SU-DHL-6 (cell line): ENCODE results near the gene TSSK3.
"Not testable (repeated sequence)": the region's sequence is repeated elsewhere in the genome, so short reads cannot be mapped to it uniquely, and the experiment has no call there.

Experiments used
- H2AFZ ChIP-seq: fragments of 200-600 bp; sonication (generic); 2 replicates; pipeline ENCODE4 v1.6.1; 2014; ENCODE audit warnings: low read depth, mild to moderate bottlenecking, moderate library complexity, mixed read lengths, antibody characterized with exemption, low read length; ENCODE audit not compliant: severe bottlenecking
- H3F3A ChIP-seq: fragments of 200-600 bp; shearing (Covaris generic); 2 replicates; pipeline ENCODE4 v1.6.0; 2016; ENCODE audit warnings: antibody characterized with exemption, mild to moderate bottlenecking; ENCODE audit not compliant: insufficient read depth
- H3K27ac ChIP-seq: fragments of 200-600 bp; sonication (generic); 2 replicates; pipeline ENCODE4 v1.5.1; 2016; ENCODE audit warnings: low read depth, mild to moderate bottlenecking, low read length, moderate library complexity, mixed read lengths
- H3K27me3 ChIP-seq: fragments of 200-600 bp; sonication (generic), shearing (Covaris generic); 2 replicates; pipeline ENCODE4 v1.6.0; 2014; ENCODE audit warnings: mild to moderate bottlenecking, low read length
- H3K36me3 ChIP-seq: fragments of 200-600 bp; sonication (generic); 2 replicates; pipeline ENCODE4 v1.6.1; 2014; ENCODE audit warnings: mild to moderate bottlenecking, low read length, mixed read lengths
- H3K4me2 ChIP-seq: fragments of 300-600, 200-600 bp; shearing (Covaris generic), sonication (generic); 2 replicates; pipeline ENCODE4 v1.6.0; 2014; ENCODE audit warnings: low read length, low read depth, mild to moderate bottlenecking; ENCODE audit not compliant: poor library complexity, severe bottlenecking
- H3K4me3 ChIP-seq: fragments of 200-600 bp; sonication (generic); 2 replicates; pipeline ENCODE4 v1.5.1; 2014; ENCODE audit warnings: antibody characterized with exemption, low read length, mild to moderate bottlenecking, mixed read lengths; ENCODE audit not compliant: insufficient read depth, poor library complexity, severe bottlenecking
- H3K79me2 ChIP-seq: fragments of 200-600 bp; sonication (generic); 2 replicates; pipeline ENCODE4 v1.6.1; 2014; ENCODE audit warnings: mild to moderate bottlenecking, low read length, moderate library complexity; ENCODE audit not compliant: insufficient read depth
- H3K9ac ChIP-seq: fragments of 200-600 bp; sonication (generic); 2 replicates; pipeline ENCODE4 v1.7.0; 2014; ENCODE audit warnings: mild to moderate bottlenecking, low read length
- H3K9me2 ChIP-seq: fragments of 200-600 bp; sonication (generic); replicated peaks from 2 replicates; pipeline ENCODE4 v1.6.1; 2014; ENCODE audit warnings: low read length; ENCODE audit not compliant: insufficient read depth
- H3K9me3 ChIP-seq: fragments of 200-600 bp; sonication (generic); 2 replicates; pipeline ENCODE4 v1.6.1; 2014; ENCODE audit warnings: low read length, mixed read lengths; ENCODE audit not compliant: insufficient read depth
- H4K20me1 ChIP-seq: fragments of 200-600 bp; sonication (generic); 2 replicates; pipeline ENCODE4 v1.6.1; 2014; ENCODE audit warnings: low read depth, mild to moderate bottlenecking, antibody characterized with exemption, low read length, moderate library complexity, mixed read lengths
- EZH2phosphoT487 ChIP-seq: fragments of 200-600 bp; sonication (generic), shearing (Covaris generic); conservative IDR thresholded peaks from 2 replicates; pipeline ENCODE4 v1.6.1; 2018; ENCODE audit warnings: mild to moderate bottlenecking, antibody characterized with exemption, low read length, moderate library complexity, mixed read lengths
- TF ChIP-seq, protein P1 (sequence below): fragments of 200-600 bp; sonication (generic); IDR thresholded peaks from one replicate; pipeline ENCODE4 v1.5.1; 2017; ENCODE audit warnings: antibody characterized with exemption, mild to moderate bottlenecking, low read length, moderate library complexity; ENCODE audit not compliant: insufficient read depth, poor library complexity, severe bottlenecking

TSSK3 gene

DNA sequence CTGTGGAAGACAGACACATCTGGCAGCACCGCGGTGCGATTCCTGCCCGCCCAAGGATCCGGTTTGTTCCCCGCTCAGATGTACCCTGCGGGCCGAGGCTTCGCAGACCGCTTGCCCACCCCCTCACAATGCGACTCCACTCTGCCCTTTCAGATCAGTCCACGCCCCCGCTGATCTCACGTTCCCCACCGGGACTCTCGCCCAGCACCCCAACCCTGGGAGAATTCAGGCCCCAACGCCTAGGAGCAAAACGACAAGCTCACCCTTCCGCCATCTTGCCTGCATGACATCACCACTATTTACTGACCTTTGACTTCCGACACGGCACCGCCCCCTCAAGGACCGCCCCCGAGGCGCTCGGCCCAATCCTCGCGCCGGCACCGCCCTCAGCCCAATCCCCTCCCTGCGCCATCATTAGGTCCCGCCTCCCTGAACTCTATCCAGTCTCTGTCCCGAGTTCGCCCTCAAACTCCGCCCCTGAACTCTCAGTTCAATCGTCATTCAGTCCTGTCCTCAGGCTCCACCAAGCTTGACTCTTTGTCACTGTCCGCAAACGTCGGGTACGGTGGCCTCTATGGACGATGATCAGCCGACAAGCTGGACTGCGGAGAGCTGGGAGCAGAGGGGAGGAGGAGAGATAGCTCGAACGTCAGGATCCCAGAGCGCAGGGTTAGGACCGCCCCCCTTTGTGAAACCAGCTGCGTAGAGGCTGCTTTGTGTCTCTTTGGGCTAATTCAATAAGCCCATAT lies 32.0 kb downstream of the TSSK3 start, which contains the start of gene BSDC1:
TSS of gene BSDC1 (minus strand) at position 301 of the 749 bp plus-strand sequence. CDS start at position 274, 27 bp downstream.
- TF ChIP-seq, protein P1, sequence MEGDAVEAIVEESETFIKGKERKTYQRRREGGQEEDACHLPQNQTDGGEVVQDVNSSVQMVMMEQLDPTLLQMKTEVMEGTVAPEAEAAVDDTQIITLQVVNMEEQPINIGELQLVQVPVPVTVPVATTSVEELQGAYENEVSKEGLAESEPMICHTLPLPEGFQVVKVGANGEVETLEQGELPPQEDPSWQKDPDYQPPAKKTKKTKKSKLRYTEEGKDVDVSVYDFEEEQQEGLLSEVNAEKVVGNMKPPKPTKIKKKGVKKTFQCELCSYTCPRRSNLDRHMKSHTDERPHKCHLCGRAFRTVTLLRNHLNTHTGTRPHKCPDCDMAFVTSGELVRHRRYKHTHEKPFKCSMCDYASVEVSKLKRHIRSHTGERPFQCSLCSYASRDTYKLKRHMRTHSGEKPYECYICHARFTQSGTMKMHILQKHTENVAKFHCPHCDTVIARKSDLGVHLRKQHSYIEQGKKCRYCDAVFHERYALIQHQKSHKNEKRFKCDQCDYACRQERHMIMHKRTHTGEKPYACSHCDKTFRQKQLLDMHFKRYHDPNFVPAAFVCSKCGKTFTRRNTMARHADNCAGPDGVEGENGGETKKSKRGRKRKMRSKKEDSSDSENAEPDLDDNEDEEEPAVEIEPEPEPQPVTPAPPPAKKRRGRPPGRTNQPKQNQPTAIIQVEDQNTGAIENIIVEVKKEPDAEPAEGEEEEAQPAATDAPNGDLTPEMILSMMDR: no peak
- TF ChIP-seq EZH2phosphoT487: no peak
- H3K9ac ChIP-seq: peak within 1 kb of the TSS; percentile 65
- H3K4me2 ChIP-seq: peak within 1 kb of the TSS; percentile 87
- H3K9me3 ChIP-seq: no peaks in the 10 kb centered on the region
- no peak within 1 kb of the TSS for H3K27ac ChIP-seq
- H3F3A ChIP-seq: no peaks in the 10 kb centered on the region
- H3K9me2 ChIP-seq: no peaks in the 10 kb centered on the region
- H2AFZ ChIP-seq: peak within 1 kb of the TSS; percentile 96
- no peaks in the 10 kb centered on the region for H3K79me2 ChIP-seq
- no peaks in the 10 kb centered on the region for H4K20me1 ChIP-seq
- H3K36me3 ChIP-seq: no peaks in the 10 kb centered on the region
- peak within 1 kb of the TSS; percentile 69 for H3K4me3 ChIP-seq
- H3K27me3 ChIP-seq: no peaks in the 10 kb centered on the region

DNA sequence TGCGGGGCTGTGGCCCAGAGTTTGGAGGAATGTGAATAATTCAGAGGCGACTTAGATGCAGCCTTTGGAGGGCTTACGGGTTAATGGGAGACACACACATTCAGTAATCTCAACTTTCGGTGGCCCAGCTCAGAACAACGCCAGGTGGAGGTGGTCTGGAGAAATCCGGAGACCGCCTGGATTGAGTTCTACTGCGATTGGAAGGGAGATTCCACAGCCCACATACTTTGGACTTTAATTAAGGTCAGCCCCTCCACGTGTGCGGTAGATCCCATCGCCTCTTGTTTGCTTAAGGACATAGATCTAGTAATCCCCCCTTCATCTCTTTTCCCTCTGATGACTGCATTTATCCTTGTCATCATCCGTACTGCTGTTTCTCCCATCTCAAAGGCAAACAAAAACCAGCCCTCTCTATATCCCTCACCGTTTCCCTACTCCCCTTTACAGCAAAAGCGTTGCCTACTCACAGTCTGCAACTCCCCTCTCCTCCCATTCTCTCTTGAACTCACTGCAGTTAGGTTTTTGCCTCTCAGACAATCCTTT lies 32.6 kb downstream of the TSSK3 start:
- no peaks in the 10 kb centered on the region for H3K79me2 ChIP-seq
- H3K4me3 ChIP-seq: peak overlapping the region; percentile 69
- no peaks in the 10 kb centered on the region for H3K9me2 ChIP-seq
- H3F3A ChIP-seq: no peaks in the 10 kb centered on the region
- H2AFZ ChIP-seq: peak overlapping the region; percentile 96
- H3K36me3 ChIP-seq: no peaks in the 10 kb centered on the region
- peak overlapping the region; percentile 65 for H3K9ac ChIP-seq
- no peak overlapping the region for H3K27ac ChIP-seq
- H3K27me3 ChIP-seq: no peaks in the 10 kb centered on the region
- no peaks in the 10 kb centered on the region for H3K9me3 ChIP-seq
- no peaks in the 10 kb centered on the region for H4K20me1 ChIP-seq
- H3K4me2 ChIP-seq: peak overlapping the region; percentile 76
- TF ChIP-seq EZH2phosphoT487: no peak
- TF ChIP-seq, protein P1: no peak

DNA sequence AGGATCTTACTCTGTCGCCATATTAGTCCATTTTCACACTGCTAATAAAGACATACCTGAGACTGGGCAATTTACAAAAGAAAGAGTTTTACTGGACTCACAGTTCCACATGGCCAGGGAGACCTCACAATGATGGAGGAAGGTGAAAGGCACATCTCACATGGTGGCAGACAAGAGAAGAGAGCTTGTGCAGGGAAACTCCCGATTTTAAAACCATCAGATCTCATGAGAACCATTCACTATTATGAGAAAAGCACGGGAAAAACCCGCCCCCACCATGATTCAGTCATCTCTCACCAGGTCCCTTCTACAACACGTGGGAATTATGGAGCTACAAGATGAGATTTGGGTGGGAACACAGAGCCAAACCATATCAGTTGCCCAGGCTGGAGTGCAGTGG lies 34.2 kb downstream of the TSSK3 start:
- H3K4me2 ChIP-seq, H3K27ac ChIP-seq, H3K36me3 ChIP-seq, H3K9me2 ChIP-seq, H3K79me2 ChIP-seq, H3K9ac ChIP-seq, H2AFZ ChIP-seq, H4K20me1 ChIP-seq, H3K4me3 ChIP-seq, H3K9me3 ChIP-seq, H3K27me3 ChIP-seq, H3F3A ChIP-seq: not testable (repeated sequence)

DNA sequence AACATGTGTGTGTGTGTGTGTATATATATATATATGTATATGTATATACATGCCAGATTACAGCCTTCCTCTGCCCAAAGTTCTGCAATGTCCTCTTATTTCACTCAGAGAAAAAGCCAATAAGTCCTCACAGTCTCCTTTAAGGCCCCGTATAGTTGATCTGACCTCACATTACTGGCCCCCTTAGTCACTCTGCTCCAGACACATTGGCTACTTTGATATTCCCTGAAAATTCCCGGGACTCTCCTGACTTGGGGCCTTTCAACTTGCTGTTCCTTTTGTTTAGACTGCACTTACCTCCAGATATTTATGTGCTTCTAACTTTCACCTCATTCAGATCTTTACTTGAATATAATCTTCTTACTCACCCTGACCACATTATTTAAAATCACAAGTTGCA lies 36.1 kb downstream of the TSSK3 start:
- Histone ChIP-seq H2AFZ (no peak overlapping the region), H3F3A (no peaks in the 10 kb centered on the region), H3K36me3 (no peaks in the 10 kb centered on the region), H3K9me3 (no peaks in the 10 kb centered on the region), H3K27ac (no peak overlapping the region), H3K9ac (no peak overlapping the region), H4K20me1 (no peaks in the 10 kb centered on the region), H3K9me2 (no peaks in the 10 kb centered on the region), H3K4me2 (no peak overlapping the region), H3K4me3 (no peak overlapping the region), H3K27me3 (no peaks in the 10 kb centered on the region), H3K79me2 (no peaks in the 10 kb centered on the region)
- TF ChIP-seq EZH2phosphoT487: no peak
- TF ChIP-seq, protein P1: no peak
